ACC112 (cell line): ENCODE measurements around the gene GJB2.

Experiments used
- H2AFZ ChIP-seq: fragments of 200-600 bp; sonication (generic); one replicate; pipeline ENCODE4 v1.6.0; 2017; ENCODE audit warnings: antibody characterized with exemption, low read length; ENCODE audit not compliant: unreplicated experiment
- H3K27ac ChIP-seq: fragments of 200-600 bp; sonication (generic); 2 replicates; pipeline ENCODE4 v1.5.1; 2014; ENCODE audit warnings: low read depth, mild to moderate bottlenecking, antibody characterized with exemption, low read length, moderate library complexity
- H3K27me3 ChIP-seq: fragments of 200-600 bp; sonication (generic); 2 replicates; pipeline ENCODE4 v1.6.1; 2014; ENCODE audit warnings: mild to moderate bottlenecking, antibody characterized with exemption, low read length, moderate library complexity, mixed read lengths; ENCODE audit not compliant: insufficient read depth
- H3K36me3 ChIP-seq: fragments of 200-600 bp; sonication (generic); 2 replicates; pipeline ENCODE4 v1.6.1; 2016; ENCODE audit warnings: mild to moderate bottlenecking, antibody characterized with exemption, low read length, moderate library complexity, mixed read lengths; ENCODE audit not compliant: insufficient read depth
- H3K4me1 ChIP-seq: fragments of 200-600 bp; sonication (generic); one replicate; pipeline ENCODE4 v1.6.1; 2016; ENCODE audit warnings: low read length, mixed read lengths; ENCODE audit not compliant: insufficient read depth, unreplicated experiment, control insufficient read depth
- H3K4me3 ChIP-seq: fragments of 200-600 bp; sonication (generic); 2 replicates; pipeline ENCODE4 v1.5.1; 2014; ENCODE audit warnings: mild to moderate bottlenecking, low read depth, low read length
- H3K79me2 ChIP-seq: fragments of 200-600 bp; sonication (generic); one replicate; pipeline ENCODE4 v1.6.0; 2016; ENCODE audit warnings: low read length; ENCODE audit not compliant: control insufficient read depth, unreplicated experiment, insufficient read depth

GJB2 gene

DNA sequence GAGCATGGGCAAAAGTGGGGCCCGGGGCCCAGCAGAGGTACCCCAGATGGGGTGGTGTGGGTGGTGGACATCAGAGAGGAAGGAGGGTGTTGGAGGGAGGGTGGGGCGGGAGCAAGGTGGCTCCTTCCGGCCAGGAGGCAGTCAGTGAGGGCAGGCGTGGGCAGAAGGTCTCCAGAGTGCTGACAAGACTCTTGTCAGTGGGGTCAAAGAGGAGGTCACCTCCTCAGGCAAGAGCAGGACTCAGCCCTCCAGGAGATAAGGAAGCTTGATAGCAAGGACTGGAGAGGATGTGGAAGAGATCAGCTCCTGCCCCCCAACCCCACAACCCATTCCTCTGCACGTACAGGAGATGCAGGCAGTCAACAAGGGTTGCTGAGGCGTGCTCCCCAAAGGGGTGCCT, 41.7 kb downstream of the GJB2 start:
- Histone ChIP-seq H3K27ac (no peak overlapping the region), H3K27me3 (0 out of 2 replicates have a peak, but pooled peaks cover 6% of the 10 kb centered on the region), H3K36me3 (no peaks in the 10 kb centered on the region), H2AFZ (no peak overlapping the region), H3K4me1 (no peaks in the 10 kb centered on the region), H3K79me2 (no peaks in the 10 kb centered on the region), H3K4me3 (no peak overlapping the region)

- no peak overlapping the region for H3K4me3 ChIP-seq
- H3K4me1 ChIP-seq = no peaks in the 10 kb centered on the region
- H3K36me3 ChIP-seq = no peaks in the 10 kb centered on the region
- H2AFZ ChIP-seq = no peak overlapping the region
- H3K79me2 ChIP-seq = no peaks in the 10 kb centered on the region
- 0 out of 2 replicates have a peak, but pooled peaks cover 6% of the 10 kb centered on the region for H3K27me3 ChIP-seq
- no peak overlapping the region for H3K27ac ChIP-seq
These were observed 42.2 kb downstream of the GJB2 start for GRCh38 chr13:20150561-20150960.

GRCh38 chr13:20149762-20150161, 43.0 kb downstream of the GJB2 start:
- Histone ChIP-seq H3K4me3 (no peak overlapping the region), H3K36me3 (no peaks in the 10 kb centered on the region), H2AFZ (no peak overlapping the region)

DNA sequence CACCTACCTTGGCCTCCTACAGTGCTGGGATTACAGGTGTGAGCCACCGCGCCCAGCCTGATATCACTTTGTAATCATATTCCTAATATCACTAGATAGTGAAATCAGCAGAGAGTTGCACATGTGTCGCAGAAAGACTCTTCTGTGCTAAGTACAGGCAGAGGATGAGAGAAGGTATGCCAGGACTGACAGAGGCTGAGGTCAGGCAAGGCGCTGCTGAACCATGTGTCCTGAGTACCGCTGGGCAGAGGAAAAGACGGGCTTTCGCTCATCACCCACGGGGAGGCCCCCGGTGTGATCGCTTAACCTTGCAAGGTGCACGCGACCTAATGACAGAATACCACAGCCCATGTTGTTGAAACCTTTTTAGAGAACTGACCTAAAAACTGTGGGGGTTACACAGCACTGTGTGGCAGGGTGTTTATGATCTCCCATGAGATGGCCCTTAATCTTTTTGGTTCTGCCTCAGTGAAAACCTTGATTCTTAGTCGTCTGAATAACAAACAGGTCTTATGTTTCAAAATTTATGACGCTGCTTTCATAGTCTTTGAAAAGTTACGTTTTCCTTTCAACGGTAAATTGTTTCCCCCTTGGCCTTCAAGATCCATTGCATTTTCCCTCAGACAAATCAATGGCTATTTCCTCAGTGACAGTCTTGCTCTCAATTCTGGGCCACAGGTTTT, 44.1 kb downstream of the GJB2 start:
- H3K79me2 ChIP-seq = no peaks in the 10 kb centered on the region
- H3K4me3 ChIP-seq = no peak overlapping the region
- peaks cover 12% of the 10 kb centered on the region for H3K27me3 ChIP-seq
- no peak overlapping the region for H2AFZ ChIP-seq
- no peaks in the 10 kb centered on the region for H3K36me3 ChIP-seq
- H3K4me1 ChIP-seq = no peaks in the 10 kb centered on the region
- no peak overlapping the region for H3K27ac ChIP-seq

More at GRCh38 chr13:20149762-20150161, 43.0 kb downstream of the GJB2 start:
- no peaks in the 10 kb centered on the region for H3K4me1 ChIP-seq
- H3K27ac ChIP-seq = no peak overlapping the region
- H3K79me2 ChIP-seq = no peaks in the 10 kb centered on the region
- 0 out of 2 replicates have a peak, but pooled peaks cover 6% of the 10 kb centered on the region for H3K27me3 ChIP-seq

DNA sequence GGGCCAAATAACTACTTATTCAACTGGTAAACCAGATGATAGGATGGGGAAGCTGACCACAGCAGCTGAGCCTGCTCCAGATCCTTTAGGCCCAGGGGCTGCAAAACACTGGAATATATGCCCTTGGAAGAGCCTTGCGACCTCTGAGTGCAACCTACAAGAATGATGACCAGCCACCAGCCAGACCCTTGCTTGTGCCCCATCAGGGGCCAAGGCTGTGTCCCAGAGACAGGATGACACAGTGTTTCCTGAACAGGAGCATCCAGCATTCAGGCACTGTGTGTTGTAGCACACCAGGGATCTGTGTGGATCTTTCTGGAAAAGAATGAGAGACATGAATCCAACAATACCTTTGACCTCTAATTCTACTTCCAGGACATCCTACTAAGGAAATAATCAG, 46.4 kb downstream of the GJB2 start:
- H3K79me2 ChIP-seq = no peaks in the 10 kb centered on the region
- H3K4me1 ChIP-seq = no peaks in the 10 kb centered on the region
- H3K27me3 ChIP-seq = peaks cover 35% of the 10 kb centered on the region
- H3K27ac ChIP-seq = no peak overlapping the region
- no peak overlapping the region for H3K4me3 ChIP-seq
- no peak overlapping the region for H2AFZ ChIP-seq
- H3K36me3 ChIP-seq = no peaks in the 10 kb centered on the region

GRCh38 chr13:20145521-20145920, 47.2 kb downstream of the GJB2 start:
- peaks cover 42% of the 10 kb centered on the region for H3K27me3 ChIP-seq
- no peaks in the 10 kb centered on the region for H3K79me2 ChIP-seq
- H3K4me3 ChIP-seq = no peak overlapping the region
- no peak overlapping the region for H3K27ac ChIP-seq
- no peak overlapping the region for H2AFZ ChIP-seq
- H3K4me1 ChIP-seq = no peaks in the 10 kb centered on the region
- H3K36me3 ChIP-seq = no peaks in the 10 kb centered on the region

DNA sequence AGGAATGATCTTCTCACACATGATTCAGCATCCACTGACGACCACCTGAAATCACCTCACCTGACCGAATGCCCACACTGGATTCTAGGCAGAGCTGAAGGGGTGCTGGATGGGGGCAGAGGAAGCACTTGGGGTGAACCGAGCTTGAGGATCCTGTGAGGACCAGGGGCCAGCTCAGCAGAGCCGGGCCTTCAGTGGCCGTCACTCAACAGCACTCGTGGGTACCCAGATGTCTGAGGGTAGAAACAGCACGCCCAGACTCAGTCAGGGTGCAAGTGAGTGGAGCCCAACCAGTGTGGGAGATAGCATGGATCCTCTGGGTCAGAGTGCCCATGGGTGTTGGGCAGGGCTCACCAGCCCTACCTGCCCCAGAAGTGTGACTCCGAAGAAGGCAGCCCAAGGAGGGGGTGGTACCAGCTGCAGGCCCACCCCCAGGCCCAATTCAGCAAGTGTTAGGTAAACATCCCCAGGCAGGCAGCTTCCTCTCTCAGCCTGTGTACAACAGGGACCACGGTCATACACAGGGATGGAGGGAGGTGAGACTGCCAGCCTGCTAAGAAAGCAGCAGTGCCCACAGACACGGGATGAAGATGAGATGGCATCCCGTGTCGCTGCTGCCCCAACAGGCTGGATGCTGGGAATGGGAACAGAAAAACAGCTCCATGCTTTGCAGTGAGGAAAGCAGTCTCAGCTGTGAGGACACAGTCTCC, 48.4 kb downstream of the GJB2 start:
- Histone ChIP-seq H3K27me3 (peaks cover 55% of the 10 kb centered on the region), H3K79me2 (no peaks in the 10 kb centered on the region), H3K36me3 (no peaks in the 10 kb centered on the region), H3K27ac (no peak overlapping the region), H2AFZ (no peak overlapping the region), H3K4me3 (no peak overlapping the region), H3K4me1 (no peaks in the 10 kb centered on the region)

- H3K4me1 ChIP-seq = no peaks in the 10 kb centered on the region
- no peaks in the 10 kb centered on the region for H3K36me3 ChIP-seq
- no peak overlapping the region for H3K27ac ChIP-seq
- H3K79me2 ChIP-seq = no peaks in the 10 kb centered on the region
- no peak overlapping the region for H3K4me3 ChIP-seq
- no peak overlapping the region for H2AFZ ChIP-seq
- H3K27me3 ChIP-seq = peaks cover 66% of the 10 kb centered on the region
These were observed 49.7 kb downstream of the GJB2 start for GRCh38 chr13:20142927-20143480.

GRCh38 chr13:20142023-20142926, 50.5 kb downstream of the GJB2 start:
- H3K36me3 ChIP-seq = no peaks in the 10 kb centered on the region
- peak overlapping the region; percentile 55 for H3K4me3 ChIP-seq
- peaks cover 67% of the 10 kb centered on the region for H3K27me3 ChIP-seq
- H3K4me1 ChIP-seq = no peaks in the 10 kb centered on the region
- no peak overlapping the region for H3K27ac ChIP-seq
- H3K79me2 ChIP-seq = no peaks in the 10 kb centered on the region
- H2AFZ ChIP-seq = no peak overlapping the region

DNA sequence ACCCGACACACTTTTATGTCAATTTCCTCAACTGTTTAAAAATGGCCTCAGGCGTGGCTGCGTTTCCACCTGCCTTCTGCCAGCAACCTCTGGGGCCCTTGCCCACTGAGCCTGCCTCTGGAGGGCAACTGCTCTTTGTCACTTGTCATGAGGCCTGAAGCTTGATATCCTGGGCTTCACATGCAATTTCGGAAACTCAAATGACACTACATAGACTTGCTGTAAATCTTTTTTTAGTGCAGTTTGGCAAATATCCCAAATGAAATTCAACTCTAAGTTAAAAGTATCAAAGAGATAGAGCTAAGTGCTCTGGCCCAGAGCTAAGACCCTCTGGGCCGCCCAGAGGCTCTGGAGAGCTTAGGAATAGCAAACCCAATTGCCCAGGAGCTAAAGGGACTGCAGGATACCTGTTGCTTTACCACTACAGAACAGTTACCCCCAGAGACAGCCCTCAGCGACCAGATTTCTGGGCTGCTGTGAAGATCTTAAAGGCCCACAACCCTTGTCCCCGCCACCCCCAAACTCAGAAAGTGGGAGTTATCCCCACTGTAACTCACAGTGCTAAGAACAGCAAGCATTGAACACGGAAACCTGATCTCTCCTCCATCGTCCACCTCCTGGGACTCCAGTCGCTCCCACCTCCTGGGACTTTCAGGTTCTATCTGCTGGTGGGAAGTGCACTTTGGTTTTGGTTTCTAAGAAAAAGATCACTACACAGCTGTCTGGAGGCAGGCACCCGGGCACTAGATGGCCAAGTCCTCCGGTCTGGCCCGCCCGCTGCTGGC, 51.3 kb downstream of the GJB2 start:
- H2AFZ ChIP-seq = no peak overlapping the region
- no peaks in the 10 kb centered on the region for H3K4me1 ChIP-seq
- H3K79me2 ChIP-seq = no peaks in the 10 kb centered on the region
- H3K27ac ChIP-seq = no peak overlapping the region
- peak overlapping the region; percentile 55 for H3K4me3 ChIP-seq
- H3K36me3 ChIP-seq = no peaks in the 10 kb centered on the region
- H3K27me3 ChIP-seq = peaks cover 70% of the 10 kb centered on the region
